HCT116 (cell line): Measurements from ENCODE around the gene EIF3K. TPM values are rescaled to one million over a fixed set of nuclear protein-coding genes. Genes with fewer than 3 reads are reported as not detected.

Experiments
- CBX3 ChIP-seq: IDR thresholded peaks from 2 replicates; pipeline ENCODE4 v1.6.1; 2012; ENCODE audit warnings: low read depth
- EGR1 ChIP-seq: IDR thresholded peaks from 2 replicates; pipeline ENCODE4 v1.6.1; 2012; ENCODE audit warnings: low read depth
- ELF1 ChIP-seq: IDR thresholded peaks from 2 replicates; pipeline ENCODE4 v1.6.1; 2012; ENCODE audit warnings: low read depth, borderline replicate concordance
- EZH2 ChIP-seq: fragments of 200-600 bp; sonication (generic); IDR thresholded peaks from 2 replicates; pipeline ENCODE4 v1.6.1; 2017; ENCODE audit warnings: antibody characterized with exemption, mixed run types
- FOSL1 ChIP-seq: IDR thresholded peaks from 2 replicates; pipeline ENCODE4 v1.6.1; 2012; ENCODE audit warnings: low read depth
- JUND ChIP-seq: IDR thresholded peaks from 2 replicates; pipeline ENCODE4 v1.6.1; 2012
- MAX ChIP-seq: IDR thresholded peaks from 2 replicates; pipeline ENCODE4 v1.6.1; 2012
- RAD21 ChIP-seq: IDR thresholded peaks from 2 replicates; pipeline ENCODE4 v1.6.1; 2012; ENCODE audit warnings: low read depth, mild to moderate bottlenecking
- SP1 ChIP-seq: IDR thresholded peaks from 2 replicates; pipeline ENCODE4 v1.6.1; 2012; ENCODE audit warnings: low read depth
- TCF7L2 ChIP-seq: IDR thresholded peaks from 2 replicates; pipeline ENCODE4 v1.7.0; 2011; ENCODE audit warnings: borderline replicate concordance, inconsistent platforms; ENCODE audit not compliant: insufficient read depth, insufficient read length; ENCODE audit errors: extremely low read depth
- YY1 ChIP-seq: IDR thresholded peaks from 2 replicates; pipeline ENCODE4 v1.6.1; 2011; ENCODE audit warnings: low read length, low read depth, moderate library complexity, mild to moderate bottlenecking; ENCODE audit not compliant: insufficient replicate concordance; ENCODE audit errors: extremely low read depth
- ZFX ChIP-seq: fragments of 450-650 bp; IDR thresholded peaks from 2 replicates; pipeline ENCODE4 v1.6.1; 2017
- ZNF274 ChIP-seq: fragments of 200-500 bp; sonication (Bioruptor generic); IDR thresholded peaks from 2 replicates; pipeline ENCODE4 v1.6.1; 2014; ENCODE audit warnings: mild to moderate bottlenecking, low read depth, low read length, inconsistent platforms
- total RNA-seq: library from RNA; stranded (reverse); gene quantifications from one replicate; pipeline ENCODE4 v1.2.1, GENCODE V29; 2021; ENCODE audit not compliant: unreplicated experiment
- TF ChIP-seq, protein P1 (sequence below), 3 experiments: fragments of 200-600 bp in 1 of 3; sonication (generic) in 1 of 3; IDR thresholded peaks in 2 of 3; conservative IDR thresholded peaks in 1 of 3; 2 replicates each; pipeline ENCODE4 v1.5.1; 2012 to 2017; ENCODE audit warnings: low read depth in 2 of 3, low read length in 2 of 3, antibody characterized with exemption in 1 of 3, borderline replicate concordance in 1 of 3, control low read depth in 1 of 3, mild to moderate bottlenecking in 1 of 3, mixed read lengths in 1 of 3, mixed run types in 1 of 3, moderate library complexity in 1 of 3; ENCODE audit not compliant: insufficient read depth in 1 of 3
- TF ChIP-seq, protein P2 (sequence below): IDR thresholded peaks from 2 replicates; pipeline ENCODE4 v1.6.1; 2011; ENCODE audit warnings: mild to moderate bottlenecking, low read length, moderate library complexity; ENCODE audit not compliant: insufficient replicate concordance; ENCODE audit errors: extremely low read depth

Gene EIF3K
- total RNA-seq, 1 experiment from 2014 or later: 313 TPM

GRCh38 chr19:38658462-38659306 is 39.7 kb downstream of the EIF3K start (continued):
- TF ChIP-seq, protein P1, sequence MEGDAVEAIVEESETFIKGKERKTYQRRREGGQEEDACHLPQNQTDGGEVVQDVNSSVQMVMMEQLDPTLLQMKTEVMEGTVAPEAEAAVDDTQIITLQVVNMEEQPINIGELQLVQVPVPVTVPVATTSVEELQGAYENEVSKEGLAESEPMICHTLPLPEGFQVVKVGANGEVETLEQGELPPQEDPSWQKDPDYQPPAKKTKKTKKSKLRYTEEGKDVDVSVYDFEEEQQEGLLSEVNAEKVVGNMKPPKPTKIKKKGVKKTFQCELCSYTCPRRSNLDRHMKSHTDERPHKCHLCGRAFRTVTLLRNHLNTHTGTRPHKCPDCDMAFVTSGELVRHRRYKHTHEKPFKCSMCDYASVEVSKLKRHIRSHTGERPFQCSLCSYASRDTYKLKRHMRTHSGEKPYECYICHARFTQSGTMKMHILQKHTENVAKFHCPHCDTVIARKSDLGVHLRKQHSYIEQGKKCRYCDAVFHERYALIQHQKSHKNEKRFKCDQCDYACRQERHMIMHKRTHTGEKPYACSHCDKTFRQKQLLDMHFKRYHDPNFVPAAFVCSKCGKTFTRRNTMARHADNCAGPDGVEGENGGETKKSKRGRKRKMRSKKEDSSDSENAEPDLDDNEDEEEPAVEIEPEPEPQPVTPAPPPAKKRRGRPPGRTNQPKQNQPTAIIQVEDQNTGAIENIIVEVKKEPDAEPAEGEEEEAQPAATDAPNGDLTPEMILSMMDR (IDR thresholded peaks at IDR 0.05 in 2 of 3, conservative IDR thresholded peaks at IDR 0.05 in 1 of 3; ENCODE audit: borderline replicate concordance in 1 of 3, insufficient read depth in 1 of 3, low read depth in 2 of 3, low read length in 2 of 3): no peak
- TF ChIP-seq MAX: no peak; the same call in none of the 2 replicates
- TF ChIP-seq SP1: peak; percentile 76
- TF ChIP-seq EZH2: no peak
- TF ChIP-seq ELF1: no peak
- TF ChIP-seq ZFX: no peak
- no peak for TF ChIP-seq RAD21
- peak; percentile 62 for TF ChIP-seq YY1
- TF ChIP-seq FOSL1: peak; percentile 63; the same call in 1 of the 2 replicates
- no peak for TF ChIP-seq EGR1
- TF ChIP-seq JUND: peak; percentile 52
- no peak for TF ChIP-seq TCF7L2
- TF ChIP-seq, protein P2, sequence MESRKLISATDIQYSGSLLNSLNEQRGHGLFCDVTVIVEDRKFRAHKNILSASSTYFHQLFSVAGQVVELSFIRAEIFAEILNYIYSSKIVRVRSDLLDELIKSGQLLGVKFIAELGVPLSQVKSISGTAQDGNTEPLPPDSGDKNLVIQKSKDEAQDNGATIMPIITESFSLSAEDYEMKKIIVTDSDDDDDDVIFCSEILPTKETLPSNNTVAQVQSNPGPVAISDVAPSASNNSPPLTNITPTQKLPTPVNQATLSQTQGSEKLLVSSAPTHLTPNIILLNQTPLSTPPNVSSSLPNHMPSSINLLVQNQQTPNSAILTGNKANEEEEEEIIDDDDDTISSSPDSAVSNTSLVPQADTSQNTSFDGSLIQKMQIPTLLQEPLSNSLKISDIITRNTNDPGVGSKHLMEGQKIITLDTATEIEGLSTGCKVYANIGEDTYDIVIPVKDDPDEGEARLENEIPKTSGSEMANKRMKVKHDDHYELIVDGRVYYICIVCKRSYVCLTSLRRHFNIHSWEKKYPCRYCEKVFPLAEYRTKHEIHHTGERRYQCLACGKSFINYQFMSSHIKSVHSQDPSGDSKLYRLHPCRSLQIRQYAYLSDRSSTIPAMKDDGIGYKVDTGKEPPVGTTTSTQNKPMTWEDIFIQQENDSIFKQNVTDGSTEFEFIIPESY: no peak
- no peak for TF ChIP-seq ZNF274
- TF ChIP-seq CBX3: peak; percentile 62; the same call in 1 of the 2 replicates
